ENCODE measurements around the gene PHACTR1. TPM values are rescaled to one million over a fixed set of nuclear protein-coding genes. Genes with fewer than 3 reads are reported as not detected.

The PHACTR1 gene
- total RNA-seq, 1 experiment from 2014 or later = 0.21 TPM

DNA sequence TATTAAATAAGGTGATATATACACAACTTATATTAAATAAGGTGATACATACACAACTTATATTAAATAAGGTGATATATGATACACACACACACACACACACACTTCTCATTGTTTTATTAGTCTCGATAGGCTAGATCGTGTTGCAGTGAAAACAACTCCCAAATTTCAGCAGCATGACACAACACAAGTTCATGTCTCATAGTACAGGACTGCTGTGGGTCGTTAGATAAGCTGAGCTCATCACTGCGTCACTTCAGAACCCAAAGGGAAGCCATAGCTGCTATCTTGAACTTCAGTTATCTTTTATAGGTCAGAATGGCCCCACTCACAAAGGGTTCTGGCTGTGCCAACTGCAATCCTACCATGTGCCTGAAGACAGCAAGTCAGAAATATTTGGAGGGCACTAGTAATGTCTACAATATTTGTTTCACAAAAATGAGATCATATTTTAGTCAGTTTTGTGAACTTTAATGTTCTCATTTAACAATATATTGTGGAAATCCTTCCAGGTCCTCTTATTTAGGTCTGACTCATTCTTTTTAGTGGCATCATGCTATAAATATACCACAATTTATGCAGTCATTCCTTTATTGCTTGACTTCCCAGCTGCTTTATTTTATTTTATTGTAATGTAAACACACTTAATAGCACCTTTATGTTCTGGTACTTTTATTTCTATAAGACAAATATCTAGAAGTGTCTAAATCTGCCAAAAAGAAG lies 290.2 kb downstream of the PHACTR1 start:
- no peaks in the 10 kb centered on the region for H3K4me1 Mint-ChIP-seq (ENCODE audit: low read depth, unreplicated experiment)
- no peaks in the 10 kb centered on the region for H3K9me3 Mint-ChIP-seq (ENCODE audit: low read depth, unreplicated experiment)
- CTCF ChIA-PET = no interaction called here
- no TSS peak for BruUV-seq (replicated peaks)
- TF ChIP-seq, protein P1, sequence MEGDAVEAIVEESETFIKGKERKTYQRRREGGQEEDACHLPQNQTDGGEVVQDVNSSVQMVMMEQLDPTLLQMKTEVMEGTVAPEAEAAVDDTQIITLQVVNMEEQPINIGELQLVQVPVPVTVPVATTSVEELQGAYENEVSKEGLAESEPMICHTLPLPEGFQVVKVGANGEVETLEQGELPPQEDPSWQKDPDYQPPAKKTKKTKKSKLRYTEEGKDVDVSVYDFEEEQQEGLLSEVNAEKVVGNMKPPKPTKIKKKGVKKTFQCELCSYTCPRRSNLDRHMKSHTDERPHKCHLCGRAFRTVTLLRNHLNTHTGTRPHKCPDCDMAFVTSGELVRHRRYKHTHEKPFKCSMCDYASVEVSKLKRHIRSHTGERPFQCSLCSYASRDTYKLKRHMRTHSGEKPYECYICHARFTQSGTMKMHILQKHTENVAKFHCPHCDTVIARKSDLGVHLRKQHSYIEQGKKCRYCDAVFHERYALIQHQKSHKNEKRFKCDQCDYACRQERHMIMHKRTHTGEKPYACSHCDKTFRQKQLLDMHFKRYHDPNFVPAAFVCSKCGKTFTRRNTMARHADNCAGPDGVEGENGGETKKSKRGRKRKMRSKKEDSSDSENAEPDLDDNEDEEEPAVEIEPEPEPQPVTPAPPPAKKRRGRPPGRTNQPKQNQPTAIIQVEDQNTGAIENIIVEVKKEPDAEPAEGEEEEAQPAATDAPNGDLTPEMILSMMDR (IDR thresholded peaks at IDR 0.05; ENCODE audit: unreplicated experiment) = no peak
- no peaks in the 10 kb centered on the region for H3K36me3 Mint-ChIP-seq (ENCODE audit: insufficient read depth, unreplicated experiment)
- no peak overlapping the region for H3K27ac Mint-ChIP-seq (ENCODE audit: unreplicated experiment)
- H3K4me3 Mint-ChIP-seq (ENCODE audit: low read depth, unreplicated experiment) = no peak overlapping the region
- H3K27me3 Mint-ChIP-seq (ENCODE audit: unreplicated experiment) = peaks cover 71% of the 10 kb centered on the region
- no peak for DNase-seq
- intact Hi-C loops (cut with micrococcal nuclease; ENCODE audit: unreplicated experiment) = no loop called here

DNA sequence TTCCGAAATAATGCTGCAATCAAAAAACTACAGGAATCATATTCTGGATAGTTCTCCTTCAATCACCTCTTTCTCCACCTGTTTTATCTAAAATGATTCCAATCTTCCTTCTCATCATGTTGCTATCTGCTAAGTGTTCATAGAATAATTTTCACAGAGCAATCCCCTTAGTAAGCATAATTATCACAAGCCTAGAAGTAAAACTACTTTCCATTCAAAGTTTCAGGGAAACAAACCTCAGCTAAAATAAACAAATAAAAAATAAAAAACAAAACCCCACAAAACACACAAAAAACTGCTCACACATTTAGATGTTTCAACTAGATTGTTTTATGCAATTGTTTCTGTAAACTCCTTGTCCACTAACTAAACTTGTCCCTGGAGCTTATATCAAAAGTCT lies 291.2 kb downstream of the PHACTR1 start:
- H3K36me3 Mint-ChIP-seq (ENCODE audit: insufficient read depth, unreplicated experiment) = no peaks in the 10 kb centered on the region
- TF ChIP-seq, protein P1 (IDR thresholded peaks at IDR 0.05; ENCODE audit: unreplicated experiment) = no peak
- no peak overlapping the region for H3K4me3 Mint-ChIP-seq (ENCODE audit: low read depth, unreplicated experiment)
- BruUV-seq (replicated peaks) = no TSS peak
- intact Hi-C loops (cut with micrococcal nuclease; ENCODE audit: unreplicated experiment) = no loop called here
- H3K27me3 Mint-ChIP-seq (ENCODE audit: unreplicated experiment) = peaks cover 71% of the 10 kb centered on the region
- H3K4me1 Mint-ChIP-seq (ENCODE audit: low read depth, unreplicated experiment) = no peaks in the 10 kb centered on the region
- CTCF ChIA-PET = no interaction called here
- no peak overlapping the region for H3K27ac Mint-ChIP-seq (ENCODE audit: unreplicated experiment)
- no peaks in the 10 kb centered on the region for H3K9me3 Mint-ChIP-seq (ENCODE audit: low read depth, unreplicated experiment)
- no peak for DNase-seq

DNA sequence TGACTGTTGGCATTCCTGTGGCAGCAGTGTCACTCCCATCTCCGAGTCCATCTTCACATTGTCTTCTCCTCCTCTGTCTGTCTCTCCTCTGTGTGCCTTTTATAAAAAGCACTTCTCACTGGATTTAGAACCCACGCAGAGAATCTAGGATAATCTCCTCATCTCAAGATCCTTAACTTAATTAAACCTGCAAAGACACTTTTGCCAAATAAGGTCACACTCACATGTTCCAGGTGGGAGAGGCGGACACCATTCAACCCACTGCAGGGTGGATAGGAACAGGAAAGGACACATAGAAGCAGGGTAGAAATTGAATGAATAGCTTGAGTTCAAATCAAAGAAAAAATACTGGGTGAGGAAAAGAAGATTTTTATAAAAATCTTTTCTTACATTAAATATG lies 292.5 kb downstream of the PHACTR1 start:
- Mint-ChIP-seq H3K4me1 (ENCODE audit: low read depth, unreplicated experiment) (no peaks in the 10 kb centered on the region), H3K36me3 (ENCODE audit: insufficient read depth, unreplicated experiment) (no peaks in the 10 kb centered on the region), H3K4me3 (ENCODE audit: low read depth, unreplicated experiment) (no peak overlapping the region), H3K27ac (ENCODE audit: unreplicated experiment) (no peak overlapping the region), H3K9me3 (ENCODE audit: low read depth, unreplicated experiment) (no peaks in the 10 kb centered on the region), H3K27me3 (ENCODE audit: unreplicated experiment) (peaks cover 82% of the 10 kb centered on the region)
- TF ChIP-seq, protein P1 (IDR thresholded peaks at IDR 0.05; ENCODE audit: unreplicated experiment) = no peak
- no TSS peak for BruUV-seq (replicated peaks)
- intact Hi-C loops (cut with micrococcal nuclease; ENCODE audit: unreplicated experiment) = no loop called here
- DNase-seq = no peak
- CTCF ChIA-PET = no interaction called here

- intact Hi-C loops (cut with micrococcal nuclease; ENCODE audit: unreplicated experiment) = no loop called here
- Mint-ChIP-seq H3K4me1 (ENCODE audit: low read depth, unreplicated experiment) (no peaks in the 10 kb centered on the region), H3K36me3 (ENCODE audit: insufficient read depth, unreplicated experiment) (no peaks in the 10 kb centered on the region), H3K27me3 (ENCODE audit: unreplicated experiment) (peaks cover 86% of the 10 kb centered on the region), H3K9me3 (ENCODE audit: low read depth, unreplicated experiment) (no peaks in the 10 kb centered on the region), H3K4me3 (ENCODE audit: low read depth, unreplicated experiment) (no peak overlapping the region), H3K27ac (ENCODE audit: unreplicated experiment) (no peak overlapping the region)
- TF ChIP-seq, protein P1 (IDR thresholded peaks at IDR 0.05; ENCODE audit: unreplicated experiment) = no peak
- DNase-seq = no peak
- no TSS peak for BruUV-seq (replicated peaks)
- CTCF ChIA-PET = no interaction called here
Measured at GRCh38 chr6:13009461-13009860, 292.9 kb downstream of the PHACTR1 start.

All from Calu3 (cell line).